Measurements from ENCODE around the gene TNNI2.

DNA sequence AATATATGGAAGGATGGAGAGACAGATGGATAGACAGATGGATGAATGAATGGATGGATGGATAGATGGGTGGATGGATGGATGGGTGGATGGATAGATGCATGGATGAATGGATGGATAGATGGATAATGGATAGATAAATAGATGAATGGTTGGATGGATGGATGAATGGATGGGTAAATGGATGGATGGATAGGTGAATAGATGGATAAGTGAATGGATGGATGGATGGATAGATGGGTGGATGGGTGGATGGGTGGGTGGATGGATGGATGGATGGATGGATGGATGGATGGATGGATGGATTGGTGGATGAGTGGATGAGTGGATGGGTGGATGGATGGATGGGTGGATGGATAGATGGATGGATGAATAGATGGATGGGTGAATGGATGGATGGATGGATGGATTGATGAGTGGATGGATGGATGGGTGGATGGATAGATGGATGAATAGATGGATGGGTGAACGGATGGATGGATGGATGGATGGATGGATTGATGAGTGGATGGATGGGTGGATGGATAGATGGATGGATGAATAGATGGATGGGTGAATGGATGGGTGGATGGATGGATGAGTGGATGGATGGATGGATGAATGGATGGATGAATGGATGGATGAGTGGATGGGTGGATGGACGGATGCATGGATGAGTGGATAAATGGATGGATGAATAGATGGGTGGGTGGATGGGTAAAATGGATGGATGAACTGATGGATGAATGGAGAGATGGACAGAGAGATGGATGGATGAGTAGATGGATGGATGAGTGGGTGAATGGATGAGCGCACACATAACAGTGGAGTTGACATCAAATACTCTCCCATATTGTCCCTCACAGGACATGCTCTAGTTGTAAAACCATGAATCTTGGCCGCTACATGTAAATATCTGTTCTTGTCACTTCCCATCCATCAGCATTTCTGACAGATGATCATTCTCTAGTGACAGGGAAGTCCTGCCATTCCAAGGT is 22.9 kb downstream of the TNNI2 start:
- no peak for TF ChIP-seq CTCF (IDR thresholded peaks at IDR 0.05)
- TF ChIP-seq POLR2A (IDR thresholded peaks at IDR 0.05) = no peak

Data from heart left ventricle (tissue), 13 donors.